ENCODE results near the gene TMEM256. TPM values are rescaled to one million over a fixed set of nuclear protein-coding genes. Genes with fewer than 3 reads are reported as not detected.

The TMEM256 gene
- total and polyA plus RNA-seq, 5 donors from 2014 or later, result 23.0 to 80.9 (median 66.3) TPM

GRCh38 chr17:7394452-7395191 is 9.3 kb downstream of the TMEM256 start, which contains the start of gene PLSCR3:
TSS of gene PLSCR3 (minus strand) at chr17:7394525. CDS start at chr17:7394110, 415 bp downstream.
- peak within 1 kb of the TSS; percentile 94 to 98 (median 95) for H3K4me3 Mint-ChIP-seq
- peak within 1 kb of the TSS; percentile 85 to 93 (median 88) for H3K27ac Mint-ChIP-seq
- H3K36me3 Mint-ChIP-seq, result peaks cover 13% of the 10 kb centered on the region
- DNase-seq, result peak; percentile 79 to 83 (median 82)
- peak within 1 kb of the TSS; percentile 87 for H3K27ac ChIP-seq (ENCODE audit: insufficient read depth, low read length, poor library complexity, severe bottlenecking)
- ATAC-seq (ENCODE audit: low read depth in 2 of 2), result peak; percentile 88
- H3K9me3 Mint-ChIP-seq, result no peaks in the 10 kb centered on the region
- H3K36me3 ChIP-seq (ENCODE audit: control insufficient read depth, insufficient read depth, low read length), result peaks cover 28% of the 10 kb centered on the region
- H3K4me3 ChIP-seq (ENCODE audit: low read depth, low read length), result peak within 1 kb of the TSS; percentile 76
- H3K4me1 Mint-ChIP-seq, result peaks cover 3 to 38% (median 20%) of the 10 kb centered on the region in 4 donors
- no peaks in the 10 kb centered on the region for H3K9me3 ChIP-seq (ENCODE audit: control insufficient read depth in 2 of 2, low read length in 2 of 2)
- no peaks in the 10 kb centered on the region for H3K27me3 ChIP-seq (ENCODE audit: control insufficient read depth, insufficient read depth, low read length)
- H3K4me1 ChIP-seq (ENCODE audit: control insufficient read depth, insufficient read depth, low read length, poor library complexity, severe bottlenecking), result peaks cover 45% of the 10 kb centered on the region
- H3K27me3 Mint-ChIP-seq, result peaks cover 5% of the 10 kb centered on the region

GRCh38 chr17:7393613-7394451 is 10.1 kb downstream of the TMEM256 start:
- peaks cover 3 to 42% (median 21%) of the 10 kb centered on the region in 4 donors for H3K4me1 Mint-ChIP-seq
- no peaks in the 10 kb centered on the region for H3K9me3 ChIP-seq (ENCODE audit: control insufficient read depth in 2 of 2, low read length in 2 of 2)
- peak overlapping the region; percentile 76 for H3K4me3 ChIP-seq (ENCODE audit: low read depth, low read length)
- H3K4me3 Mint-ChIP-seq, result peak overlapping the region; percentile 94 to 98 (median 95)
- no peaks in the 10 kb centered on the region for H3K9me3 Mint-ChIP-seq
- DNase-seq (peak; percentile 71 to 75 (median 74)), ATAC-seq (ENCODE audit: low read depth in 2 of 2) (peak; percentile 51 to 52)
- no peaks in the 10 kb centered on the region for H3K27me3 ChIP-seq (ENCODE audit: control insufficient read depth, insufficient read depth, low read length)
- peaks cover 46% of the 10 kb centered on the region for H3K4me1 ChIP-seq (ENCODE audit: control insufficient read depth, insufficient read depth, low read length, poor library complexity, severe bottlenecking)
- H3K36me3 Mint-ChIP-seq, result peaks cover 17% of the 10 kb centered on the region
- H3K27ac Mint-ChIP-seq, result peak overlapping the region; percentile 80 to 93 (median 85)
- peaks cover 5% of the 10 kb centered on the region for H3K27me3 Mint-ChIP-seq
- peak overlapping the region; percentile 87 for H3K27ac ChIP-seq (ENCODE audit: insufficient read depth, low read length, poor library complexity, severe bottlenecking)
- peaks cover 34% of the 10 kb centered on the region for H3K36me3 ChIP-seq (ENCODE audit: control insufficient read depth, insufficient read depth, low read length)

- peaks cover 46% of the 10 kb centered on the region for H3K4me1 ChIP-seq (ENCODE audit: control insufficient read depth, insufficient read depth, low read length, poor library complexity, severe bottlenecking)
- peak overlapping the region; percentile 32 to 80 (median 59) for H3K27ac Mint-ChIP-seq
- no peak for ATAC-seq (ENCODE audit: low read depth in 2 of 2)
These were observed 10.9 kb downstream of the TMEM256 start for GRCh38 chr17:7392696-7393612.

GRCh38 chr17:7391307-7391706 is 12.6 kb downstream of the TMEM256 start:
- peak overlapping the region; percentile 56 to 92 (median 82) for H3K4me3 Mint-ChIP-seq
- peak overlapping the region in 1 of 3 donors; percentile 31 for H3K27ac Mint-ChIP-seq
- H3K27me3 ChIP-seq (ENCODE audit: control insufficient read depth, insufficient read depth, low read length), result no peaks in the 10 kb centered on the region
- peaks cover 46% of the 10 kb centered on the region for H3K4me1 ChIP-seq (ENCODE audit: control insufficient read depth, insufficient read depth, low read length, poor library complexity, severe bottlenecking)
- no peaks in the 10 kb centered on the region for H3K9me3 Mint-ChIP-seq
- H3K4me1 Mint-ChIP-seq, result peaks cover 3 to 48% (median 21%) of the 10 kb centered on the region in 4 donors
- DNase-seq (no peak), ATAC-seq (ENCODE audit: low read depth in 2 of 2) (no peak)
- no peak overlapping the region for H3K27ac ChIP-seq (ENCODE audit: insufficient read depth, low read length, poor library complexity, severe bottlenecking)
- no peak overlapping the region for H3K4me3 ChIP-seq (ENCODE audit: low read depth, low read length)
- H3K36me3 Mint-ChIP-seq, result peaks cover 17% of the 10 kb centered on the region
- no peaks in the 10 kb centered on the region for H3K9me3 ChIP-seq (ENCODE audit: control insufficient read depth in 2 of 2, low read length in 2 of 2)
- peaks cover 5% of the 10 kb centered on the region for H3K27me3 Mint-ChIP-seq
- peaks cover 44% of the 10 kb centered on the region for H3K36me3 ChIP-seq (ENCODE audit: control insufficient read depth, insufficient read depth, low read length)

More at GRCh38 chr17:7392696-7393612, 10.9 kb downstream of the TMEM256 start:
- H3K9me3 Mint-ChIP-seq, result no peaks in the 10 kb centered on the region
- peaks cover 17% of the 10 kb centered on the region for H3K36me3 Mint-ChIP-seq
- H3K27me3 Mint-ChIP-seq, result peaks cover 5% of the 10 kb centered on the region
- H3K4me3 Mint-ChIP-seq, result peak overlapping the region; percentile 94 to 98 (median 95)
- Histone ChIP-seq H3K36me3 (ENCODE audit: control insufficient read depth, insufficient read depth, low read length) (peaks cover 42% of the 10 kb centered on the region), H3K27me3 (ENCODE audit: control insufficient read depth, insufficient read depth, low read length) (no peaks in the 10 kb centered on the region), H3K27ac (ENCODE audit: insufficient read depth, low read length, poor library complexity, severe bottlenecking) (peak overlapping the region; percentile 87), H3K9me3 (ENCODE audit: control insufficient read depth in 2 of 2, low read length in 2 of 2) (no peaks in the 10 kb centered on the region), H3K4me3 (ENCODE audit: low read depth, low read length) (peak overlapping the region; percentile 76)
- no peak for DNase-seq
- H3K4me1 Mint-ChIP-seq, result peaks cover 3 to 42% (median 21%) of the 10 kb centered on the region in 4 donors

GRCh38 chr17:7389924-7390910 is 13.7 kb downstream of the TMEM256 start:
- DNase-seq (no peak), ATAC-seq (ENCODE audit: low read depth in 2 of 2) (no peak)
- peak overlapping the region in 2 of 4 donors; percentile 38 to 80 for H3K4me3 Mint-ChIP-seq
- Histone ChIP-seq H3K36me3 (ENCODE audit: control insufficient read depth, insufficient read depth, low read length) (peaks cover 44% of the 10 kb centered on the region), H3K27me3 (ENCODE audit: control insufficient read depth, insufficient read depth, low read length) (no peaks in the 10 kb centered on the region), H3K9me3 (ENCODE audit: control insufficient read depth in 2 of 2, low read length in 2 of 2) (no peaks in the 10 kb centered on the region), H3K4me1 (ENCODE audit: control insufficient read depth, insufficient read depth, low read length, poor library complexity, severe bottlenecking) (peaks cover 45% of the 10 kb centered on the region), H3K27ac (ENCODE audit: insufficient read depth, low read length, poor library complexity, severe bottlenecking) (no peak overlapping the region), H3K4me3 (ENCODE audit: low read depth, low read length) (no peak overlapping the region)
- no peak overlapping the region for H3K27ac Mint-ChIP-seq
- H3K4me1 Mint-ChIP-seq, result peaks cover 3 to 49% (median 19%) of the 10 kb centered on the region in 4 donors
- H3K27me3 Mint-ChIP-seq, result peaks cover 5% of the 10 kb centered on the region
- no peaks in the 10 kb centered on the region for H3K9me3 Mint-ChIP-seq
- peaks cover 17% of the 10 kb centered on the region for H3K36me3 Mint-ChIP-seq

- Histone ChIP-seq H3K4me3 (ENCODE audit: low read depth, low read length) (no peak overlapping the region), H3K9me3 (ENCODE audit: control insufficient read depth in 2 of 2, low read length in 2 of 2) (no peaks in the 10 kb centered on the region), H3K4me1 (ENCODE audit: control insufficient read depth, insufficient read depth, low read length, poor library complexity, severe bottlenecking) (peaks cover 49% of the 10 kb centered on the region), H3K36me3 (ENCODE audit: control insufficient read depth, insufficient read depth, low read length) (peaks cover 44% of the 10 kb centered on the region), H3K27ac (ENCODE audit: insufficient read depth, low read length, poor library complexity, severe bottlenecking) (no peak overlapping the region), H3K27me3 (ENCODE audit: control insufficient read depth, insufficient read depth, low read length) (no peaks in the 10 kb centered on the region)
- H3K36me3 Mint-ChIP-seq, result peaks cover 17% of the 10 kb centered on the region
- H3K9me3 Mint-ChIP-seq, result no peaks in the 10 kb centered on the region
- H3K4me3 Mint-ChIP-seq, result no peak overlapping the region
- no peak for DNase-seq
- H3K27me3 Mint-ChIP-seq, result peaks cover 5% of the 10 kb centered on the region
- ATAC-seq (ENCODE audit: low read depth in 2 of 2), result no peak
- H3K4me1 Mint-ChIP-seq, result peaks cover 4 to 49% (median 19%) of the 10 kb centered on the region in 4 donors
- H3K27ac Mint-ChIP-seq, result no peak overlapping the region
These were observed 15.0 kb downstream of the TMEM256 start for GRCh38 chr17:7388856-7389255.
